Stimulated activated CD4-positive, alpha-beta T cell treated with anti-CD3 and anti-CD28 coated beads, Interleukin-1b, Interleukin-23, amount 100 ng/mL, for 4 hours (primary cell): Measurements from ENCODE around the gene ICAM4.
A peak's percentile ranks its signal among the peaks of the same experiment; 100 is the strongest.

ENCODE experiments used
- DNase-seq, 2 donors: peaks; one replicate each; pipeline ENCODE4 v3.0.0-alpha.2; 2020; ENCODE audit warnings: low read depth in 2 of 2

The ICAM4 gene

GRCh38 chr19:10290876-10291553, 4.3 kb downstream of the ICAM4 start:
- peak in 1 of 2 donors; percentile 51 for DNase-seq

- DNase-seq = no peak
Observed at GRCh38 chr19:10291554-10292205, 4.9 kb downstream of the ICAM4 start.

GRCh38 chr19:10292206-10292788, 5.5 kb downstream of the ICAM4 start:
- peak; percentile 53 to 61 for DNase-seq

DNA sequence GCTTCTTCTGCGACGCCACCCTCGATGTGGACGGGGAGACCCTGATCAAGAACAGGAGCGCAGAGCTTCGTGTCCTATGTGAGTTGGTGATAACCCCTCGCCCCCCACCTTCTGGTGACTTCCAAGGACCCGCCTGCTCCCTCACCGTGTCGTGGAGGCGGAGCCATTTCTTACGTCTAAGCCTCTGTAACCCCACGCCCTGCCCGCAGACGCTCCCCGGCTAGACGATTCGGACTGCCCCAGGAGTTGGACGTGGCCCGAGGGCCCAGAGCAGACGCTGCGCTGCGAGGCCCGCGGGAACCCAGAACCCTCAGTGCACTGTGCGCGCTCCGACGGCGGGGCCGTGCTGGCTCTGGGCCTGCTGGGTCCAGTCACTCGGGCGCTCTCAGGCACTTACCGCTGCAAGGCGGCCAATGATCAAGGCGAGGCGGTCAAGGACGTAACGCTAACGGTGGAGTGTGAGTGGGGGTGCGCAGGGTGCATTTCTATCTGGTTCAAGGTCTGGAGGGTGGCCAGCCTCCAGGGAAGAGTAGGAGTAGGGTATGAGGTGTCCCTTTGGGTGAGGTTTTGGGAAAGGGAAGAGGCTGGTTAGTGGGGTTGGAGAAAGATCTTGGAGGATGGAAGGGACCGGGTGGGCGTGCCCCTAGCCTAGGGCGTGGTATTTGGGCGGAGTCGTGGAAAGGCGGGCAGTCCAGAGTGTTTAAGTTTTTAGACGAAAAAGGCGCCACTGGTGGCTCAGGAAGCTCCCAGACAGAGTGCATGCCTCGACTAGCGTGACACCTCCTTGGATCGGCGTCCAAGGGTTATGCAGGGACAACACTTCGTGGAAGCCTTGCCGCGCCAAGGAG, 6.3 kb downstream of the ICAM4 start:
- no peak for DNase-seq

DNA sequence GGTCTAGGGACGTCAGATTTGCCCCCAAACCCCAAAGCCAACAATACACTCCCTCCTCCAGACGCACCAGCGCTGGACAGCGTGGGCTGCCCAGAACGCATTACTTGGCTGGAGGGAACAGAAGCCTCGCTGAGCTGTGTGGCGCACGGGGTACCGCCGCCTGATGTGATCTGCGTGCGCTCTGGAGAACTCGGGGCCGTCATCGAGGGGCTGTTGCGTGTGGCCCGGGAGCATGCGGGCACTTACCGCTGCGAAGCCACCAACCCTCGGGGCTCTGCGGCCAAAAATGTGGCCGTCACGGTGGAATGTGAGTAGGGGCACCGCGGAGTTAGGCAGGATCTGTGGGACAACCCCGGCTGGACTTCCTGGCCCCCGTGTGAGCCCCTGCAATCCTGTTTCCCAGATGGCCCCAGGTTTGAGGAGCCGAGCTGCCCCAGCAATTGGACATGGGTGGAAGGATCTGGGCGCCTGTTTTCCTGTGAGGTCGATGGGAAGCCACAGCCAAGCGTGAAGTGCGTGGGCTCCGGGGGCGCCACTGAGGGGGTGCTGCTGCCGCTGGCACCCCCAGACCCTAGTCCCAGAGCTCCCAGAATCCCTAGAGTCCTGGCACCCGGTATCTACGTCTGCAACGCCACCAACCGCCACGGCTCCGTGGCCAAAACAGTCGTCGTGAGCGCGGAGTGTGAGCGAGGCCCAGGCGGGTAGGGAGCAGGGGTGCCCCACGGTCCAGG, 7.0 kb downstream of the ICAM4 start:
- DNase-seq = no peak

GRCh38 chr19:10294368-10294697, 7.6 kb downstream of the ICAM4 start:
- DNase-seq = no peak

DNA sequence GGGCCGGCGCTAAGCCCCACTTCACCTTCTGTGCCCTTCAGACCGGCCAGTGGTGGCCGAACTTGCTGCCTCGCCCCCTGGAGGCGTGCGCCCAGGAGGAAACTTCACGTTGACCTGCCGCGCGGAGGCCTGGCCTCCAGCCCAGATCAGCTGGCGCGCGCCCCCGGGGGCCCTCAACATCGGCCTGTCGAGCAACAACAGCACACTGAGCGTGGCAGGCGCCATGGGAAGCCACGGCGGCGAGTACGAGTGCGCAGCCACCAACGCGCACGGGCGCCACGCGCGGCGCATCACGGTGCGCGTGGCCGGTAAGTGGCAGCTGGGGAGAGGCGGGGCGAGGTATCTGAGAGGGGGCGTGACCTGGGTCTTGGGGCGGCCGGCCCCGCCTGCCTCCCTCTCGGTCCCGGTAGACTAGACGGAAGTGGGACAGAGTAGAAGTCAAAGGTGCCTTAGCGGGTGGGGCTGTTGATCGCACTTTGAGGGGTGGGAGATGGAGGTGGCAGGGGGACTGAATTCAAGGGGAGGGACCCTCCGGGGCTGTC, 8.6 kb downstream of the ICAM4 start:
- DNase-seq = peak in 1 of 2 donors; percentile 33

- no peak for DNase-seq
Observed at GRCh38 chr19:10295847-10296591, 9.3 kb downstream of the ICAM4 start.

GRCh38 chr19:10299545-10300458, 13.0 kb downstream of the ICAM4 start:
- DNase-seq = no peak

- no peak for DNase-seq
Observed at GRCh38 chr19:10305139-10305806, 18.5 kb downstream of the ICAM4 start.

GRCh38 chr19:10306327-10306726, 19.6 kb downstream of the ICAM4 start:
- DNase-seq = no peak

GRCh38 chr19:10309423-10309822, 22.7 kb downstream of the ICAM4 start, which contains the start of gene ZGLP1:
Gene ZGLP1 (minus strand): TSS chr19:10309815.
- no peak for DNase-seq

DNA sequence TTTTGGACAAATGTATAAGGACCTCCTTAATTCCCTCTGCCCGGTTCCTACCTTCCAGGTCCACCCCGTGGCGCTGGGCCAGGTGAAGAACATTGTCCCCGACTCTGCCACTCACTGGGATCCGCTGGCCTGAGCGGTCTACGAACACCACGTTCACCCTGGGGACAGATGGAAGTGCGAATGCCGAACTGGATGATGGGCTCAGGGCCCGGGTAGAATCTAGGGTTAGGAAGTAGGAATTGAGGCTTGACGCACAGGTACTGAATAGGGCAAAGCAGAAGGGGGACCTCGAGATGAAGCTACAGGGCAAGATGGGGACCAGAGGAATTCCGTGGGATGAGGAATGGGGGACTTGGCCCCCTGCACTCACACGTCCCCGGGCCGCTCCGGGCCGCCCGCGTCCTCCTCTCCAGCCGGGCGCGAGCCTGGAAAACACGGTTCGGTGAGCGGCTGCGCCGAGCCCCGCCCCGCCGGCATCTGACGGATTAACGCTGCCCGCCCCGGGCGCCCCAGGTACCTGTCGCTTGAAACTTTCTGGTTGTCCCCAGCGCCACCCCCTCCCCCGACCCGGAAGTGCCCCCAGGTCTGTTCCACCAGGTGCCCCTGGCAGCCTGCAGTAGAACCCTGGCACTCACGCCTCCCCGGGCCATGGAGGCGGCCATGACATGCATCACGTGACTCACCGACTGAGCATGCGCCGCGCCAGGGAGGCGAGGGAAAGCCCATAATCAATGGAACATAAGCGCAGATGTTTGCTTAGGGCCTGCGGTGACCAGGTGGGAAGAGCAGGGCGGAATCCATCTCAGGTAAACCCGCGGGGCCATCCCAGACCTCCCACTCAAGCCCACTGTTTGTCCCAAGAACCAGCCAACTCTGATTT, 28.8 kb downstream of the ICAM4 start, which contains the start of gene FDX2:
TSS of gene FDX2 (minus strand) at position 681 of the 880 bp plus-strand sequence. CDS start at position 662, 19 bp downstream.
- DNase-seq = peak; percentile 94 to 95

DNA sequence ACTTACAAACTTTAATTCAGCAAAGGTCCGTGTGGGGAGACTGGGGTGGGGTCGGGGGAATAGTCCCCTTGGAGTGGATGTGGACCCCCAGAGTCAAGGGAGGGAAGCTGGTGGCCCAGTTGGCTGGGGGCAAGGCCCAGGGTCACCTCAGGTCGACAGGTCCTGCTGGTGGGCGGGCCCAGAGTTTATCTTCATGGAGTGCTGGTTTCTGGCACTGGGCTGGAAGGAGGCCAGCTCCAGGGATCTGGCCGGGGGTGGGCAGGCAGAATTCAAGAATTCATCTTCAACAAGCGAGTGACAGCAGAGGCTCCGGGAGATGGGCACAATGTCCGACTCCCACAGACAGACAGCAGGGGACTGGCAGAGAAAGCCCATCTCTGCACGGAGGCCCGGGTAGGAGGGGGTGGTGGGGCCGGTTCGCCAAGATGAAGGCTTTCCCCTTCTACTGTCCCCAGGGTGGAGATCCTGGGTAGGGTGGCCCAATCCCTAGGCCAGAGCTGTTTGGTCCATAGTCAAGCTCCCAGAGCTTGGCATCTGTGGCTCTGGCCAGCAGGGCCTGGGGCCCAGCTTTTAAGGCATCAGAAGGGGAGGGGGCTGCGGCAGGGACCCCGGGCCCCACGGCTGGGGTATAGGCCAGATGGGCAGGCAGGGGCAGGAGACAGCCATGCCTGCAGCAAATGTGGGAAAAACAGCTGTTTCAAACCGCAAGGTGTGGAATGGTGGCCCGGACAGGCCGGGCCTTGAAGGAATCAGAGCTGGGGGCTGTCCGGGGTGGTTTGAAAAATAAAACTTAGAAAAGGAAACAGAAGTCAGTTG, 29.7 kb downstream of the ICAM4 start:
- DNase-seq = no peak

GRCh38 chr19:10317045-10317856, 30.5 kb downstream of the ICAM4 start:
- no peak for DNase-seq

- no peak for DNase-seq
Observed at GRCh38 chr19:10317857-10318462, 31.2 kb downstream of the ICAM4 start.
